Stimulated activated CD8-positive, alpha-beta memory T cell treated with anti-CD3 and anti-CD28 coated beads, Interleukin-2, amount 100 ng/mL, for 1 hour (primary cell): Measurements from ENCODE around the gene SOX8.

Source experiments
- DNase-seq, 2 donors: peaks; one replicate each; pipeline ENCODE4 v3.0.0-alpha.2; 2020; ENCODE audit warnings: low read depth in 2 of 2

SOX8 gene

DNA sequence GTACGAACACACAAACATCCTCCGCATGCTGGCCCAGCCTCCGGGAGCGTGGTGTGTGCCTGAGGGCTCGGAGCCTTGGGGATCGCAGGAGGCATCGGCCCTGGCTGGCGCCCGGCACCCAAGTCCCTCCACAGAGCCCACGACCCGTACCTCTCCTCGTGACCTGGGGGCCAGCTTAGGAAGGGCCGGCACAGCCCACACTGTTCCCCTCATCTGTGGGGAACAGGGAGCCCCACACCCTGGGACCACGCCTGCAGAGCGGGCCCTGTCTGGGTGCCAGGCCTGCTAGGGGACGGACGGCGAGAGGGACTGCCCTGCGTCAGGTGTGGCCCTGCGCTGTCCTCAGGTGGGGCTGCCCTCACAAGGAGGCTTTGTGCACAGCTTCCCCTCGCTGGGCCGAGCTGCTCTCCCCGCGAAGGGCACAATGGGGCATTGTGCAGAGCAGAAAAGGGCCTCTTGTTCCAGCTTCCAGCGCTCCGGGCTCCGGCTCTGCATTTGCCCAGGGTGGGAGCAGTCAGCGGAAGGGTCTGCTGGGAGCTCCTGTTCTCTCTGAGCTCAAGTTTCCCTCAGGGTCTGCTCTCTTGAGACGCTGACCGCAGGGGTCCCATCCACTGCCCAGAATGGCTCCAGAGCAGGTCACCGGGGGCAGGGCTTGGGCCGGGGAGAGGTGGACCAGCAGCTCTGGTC lies 9.1 kb upstream of the SOX8 start:
- DNase-seq, result no peak

DNA sequence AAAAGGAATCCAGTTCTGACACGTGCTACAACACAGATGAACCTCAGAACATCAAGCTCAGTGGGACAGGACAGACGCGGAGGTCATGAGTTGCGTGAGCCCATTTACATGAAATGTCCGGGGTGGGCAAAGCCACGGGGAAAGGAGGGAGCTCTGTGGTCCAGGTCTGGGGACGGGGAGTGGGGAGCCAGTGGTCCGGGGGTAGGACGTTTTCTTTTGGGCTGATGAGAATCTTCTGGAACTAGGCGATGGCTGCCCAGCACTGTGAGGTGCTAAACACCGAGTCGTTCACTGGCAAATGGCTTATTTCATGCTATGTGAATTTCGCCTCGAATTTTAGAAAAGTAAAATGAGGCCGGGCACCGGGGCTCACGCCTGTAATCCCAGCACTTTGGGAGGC lies 8.2 kb upstream of the SOX8 start:
- no peak for DNase-seq

DNA sequence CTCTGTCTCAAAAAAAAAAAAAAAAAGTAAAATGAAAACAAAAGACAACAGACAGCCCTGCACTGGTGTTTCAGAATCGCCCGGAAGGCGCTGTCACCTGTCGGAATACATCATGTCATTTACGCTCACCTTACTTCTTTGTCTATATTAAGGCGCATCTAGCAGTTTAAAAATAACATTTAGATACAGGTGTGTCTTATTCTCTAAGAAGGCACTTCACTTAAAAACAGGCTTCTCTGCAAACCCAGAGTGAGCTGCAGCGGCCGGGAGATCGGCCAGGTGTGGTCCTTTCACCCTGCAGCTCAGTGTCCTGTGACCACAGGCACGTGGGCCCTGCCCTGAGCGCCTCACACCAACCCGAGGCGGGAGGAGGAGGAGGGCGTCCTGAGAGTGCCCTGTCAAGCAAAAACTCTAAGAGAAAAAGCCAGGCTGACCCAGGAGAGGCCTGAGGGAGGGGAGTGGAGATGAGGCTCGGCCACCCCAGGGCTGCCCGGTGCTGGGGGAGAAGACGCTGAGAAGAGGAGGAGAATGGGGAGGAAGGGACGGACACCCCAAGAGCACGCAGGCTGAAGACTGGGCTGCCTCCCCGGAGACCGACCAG lies 7.5 kb upstream of the SOX8 start:
- no peak for DNase-seq

DNA sequence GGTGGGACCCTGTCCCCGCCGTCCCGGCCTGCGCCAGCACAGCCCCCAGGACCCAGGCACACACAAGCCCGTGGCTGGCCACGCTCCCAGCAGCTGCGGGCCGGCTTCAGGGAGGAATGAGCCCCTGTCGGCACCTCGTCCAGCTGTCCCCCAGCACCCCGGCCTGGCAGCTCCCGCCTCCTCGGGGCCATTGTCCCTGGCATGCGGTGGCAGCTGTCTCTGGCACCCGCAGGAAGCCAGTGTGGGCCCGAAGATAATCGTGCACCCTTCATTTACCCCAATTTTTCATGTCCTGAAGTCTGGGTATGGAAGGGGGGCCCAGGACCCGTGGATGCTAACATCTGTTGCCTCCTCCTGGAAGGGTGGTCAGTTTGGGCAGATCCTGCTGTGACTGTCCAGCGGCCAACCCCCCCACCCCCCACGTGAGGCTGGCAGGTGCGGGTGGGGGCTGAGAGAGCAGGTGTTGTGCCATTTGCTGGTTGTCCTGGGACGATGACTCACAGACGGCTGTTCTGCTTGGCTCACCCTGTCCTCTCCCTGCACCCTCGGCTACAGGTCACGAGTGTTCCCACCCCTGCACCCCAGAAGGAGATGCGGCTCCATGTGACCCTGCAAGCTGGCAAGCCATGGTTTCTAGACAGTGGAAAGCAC lies 6.8 kb upstream of the SOX8 start:
- no peak for DNase-seq

DNA sequence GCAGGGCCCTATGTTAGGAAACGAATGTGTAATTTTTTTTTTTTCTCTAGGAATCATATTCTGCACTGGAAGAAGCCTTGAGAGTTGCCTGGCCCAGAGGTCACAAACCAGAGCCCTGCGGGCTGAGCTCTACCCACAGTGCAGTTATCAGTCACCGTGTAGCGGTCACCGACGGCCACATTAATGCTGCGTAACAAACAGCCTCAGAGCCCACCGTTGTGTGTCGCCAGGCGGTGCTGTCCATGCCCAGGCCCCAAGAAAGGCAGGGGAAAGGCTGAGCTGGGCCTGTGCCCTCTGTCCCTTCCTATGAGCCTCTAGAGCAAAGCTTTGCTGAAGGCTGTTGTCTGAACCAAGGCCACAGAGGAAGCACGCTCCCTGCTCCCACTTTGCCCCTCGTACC lies 6.3 kb upstream of the SOX8 start:
- no peak for DNase-seq

DNA sequence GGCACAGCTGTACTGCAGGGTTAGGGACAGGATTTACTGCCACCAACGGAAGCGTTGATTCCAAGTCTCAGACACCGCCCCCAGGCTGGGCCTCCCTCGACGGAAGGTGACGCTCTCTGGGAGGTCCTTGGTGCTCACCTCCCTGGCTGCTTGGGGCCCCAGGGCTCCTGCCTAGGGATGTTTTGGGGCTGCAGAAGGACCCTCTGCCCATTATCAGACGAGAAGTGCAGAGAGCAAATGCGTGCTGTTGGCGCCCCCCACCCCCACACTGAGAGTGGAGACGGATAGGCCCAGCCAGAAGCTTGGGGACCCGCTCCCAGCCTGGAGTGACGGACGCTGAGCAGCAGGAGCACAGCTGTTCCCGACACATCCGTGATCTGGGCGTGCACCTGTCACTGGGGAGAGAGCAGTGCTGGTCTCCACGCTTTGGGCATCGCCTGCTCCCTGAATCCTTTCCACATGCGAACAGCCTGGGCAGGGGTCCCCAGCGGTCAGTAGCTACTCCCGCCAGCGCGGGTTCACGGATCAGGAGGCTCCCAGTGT lies 5.1 kb upstream of the SOX8 start:
- DNase-seq, result no peak

DNA sequence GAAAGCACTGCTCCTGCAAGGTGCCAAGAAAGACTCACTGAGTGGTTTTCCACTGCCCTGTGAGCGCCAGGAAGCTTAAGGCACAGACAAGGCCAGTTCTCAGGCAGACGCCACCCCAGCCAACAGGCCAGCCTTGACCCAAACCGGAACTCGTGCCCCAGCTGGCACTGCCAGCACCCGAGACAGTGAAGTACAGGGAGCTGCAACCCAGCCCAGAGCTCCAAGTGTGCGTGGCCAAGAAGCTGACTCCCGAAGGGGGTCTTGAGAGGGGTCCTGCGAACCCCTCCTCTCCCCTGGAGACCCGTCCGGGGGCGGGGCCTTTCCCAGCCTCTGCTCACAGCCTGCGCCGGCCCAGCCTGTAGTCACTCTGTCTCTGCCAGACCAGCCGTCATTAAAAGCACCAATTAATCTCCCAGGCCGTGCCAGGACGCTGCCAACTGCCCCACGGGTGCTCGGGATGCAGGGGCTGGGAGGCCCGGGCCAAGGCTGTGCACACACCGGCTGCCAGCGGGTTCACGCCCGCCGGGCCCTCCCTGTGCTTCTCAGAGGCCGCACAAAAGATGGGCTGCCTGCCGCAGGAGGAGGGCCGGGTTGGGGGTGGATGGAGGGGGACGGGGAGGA lies 4.4 kb upstream of the SOX8 start:
- DNase-seq, result no peak

DNA sequence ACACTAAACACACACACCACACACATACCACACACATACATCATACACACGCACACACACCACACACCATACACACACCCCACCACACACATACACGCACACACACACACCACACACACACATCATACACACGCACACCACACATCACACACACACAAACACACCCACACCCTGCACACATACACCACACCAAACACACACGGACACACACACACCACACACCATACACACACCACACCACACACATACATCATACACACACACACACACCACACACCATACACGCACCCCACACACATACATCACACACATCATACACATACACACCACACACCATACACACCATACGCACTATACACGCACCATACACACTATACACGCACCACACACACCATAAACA lies 3.7 kb upstream of the SOX8 start:
- DNase-seq, result no peak

DNA sequence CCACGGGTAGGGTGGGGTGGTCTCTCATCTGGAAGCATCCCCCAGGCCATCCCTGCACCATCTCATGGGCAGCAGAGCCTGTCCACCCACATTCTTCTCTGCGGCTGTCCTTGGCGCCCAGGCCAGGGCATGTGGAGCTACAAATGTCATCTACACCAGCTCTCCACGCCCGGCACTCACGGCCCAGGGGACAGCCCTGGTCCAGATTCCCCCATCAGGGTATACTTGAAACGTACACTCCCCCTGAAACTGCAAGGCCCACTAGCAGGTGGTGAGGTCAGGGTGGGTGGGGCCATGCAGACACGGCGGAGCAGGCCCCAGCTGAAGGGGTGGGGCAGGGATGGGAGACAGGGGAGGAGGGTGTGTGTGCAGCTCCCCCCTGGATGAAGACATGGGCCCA lies 3.2 kb upstream of the SOX8 start:
- DNase-seq, result no peak

DNA sequence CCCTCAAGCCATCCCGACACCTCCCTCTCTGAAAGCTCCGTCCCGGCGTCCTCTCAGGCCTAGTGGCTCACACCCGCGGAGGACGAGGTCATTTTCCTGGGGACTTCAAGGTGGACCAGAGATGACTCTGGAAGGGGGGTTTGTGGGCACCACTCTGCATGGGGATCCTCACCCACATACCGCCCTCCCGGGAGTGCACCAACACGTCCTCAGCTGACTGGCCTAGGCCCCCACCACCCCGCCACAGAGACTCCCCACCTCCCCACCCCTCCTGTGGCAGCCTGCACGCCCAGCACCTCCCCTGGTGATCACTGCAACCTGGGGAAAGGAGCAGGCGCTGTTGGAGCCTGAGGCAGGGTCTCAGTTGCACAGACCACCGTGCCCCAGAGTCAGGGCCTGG lies 2.4 kb upstream of the SOX8 start:
- DNase-seq, result no peak

DNA sequence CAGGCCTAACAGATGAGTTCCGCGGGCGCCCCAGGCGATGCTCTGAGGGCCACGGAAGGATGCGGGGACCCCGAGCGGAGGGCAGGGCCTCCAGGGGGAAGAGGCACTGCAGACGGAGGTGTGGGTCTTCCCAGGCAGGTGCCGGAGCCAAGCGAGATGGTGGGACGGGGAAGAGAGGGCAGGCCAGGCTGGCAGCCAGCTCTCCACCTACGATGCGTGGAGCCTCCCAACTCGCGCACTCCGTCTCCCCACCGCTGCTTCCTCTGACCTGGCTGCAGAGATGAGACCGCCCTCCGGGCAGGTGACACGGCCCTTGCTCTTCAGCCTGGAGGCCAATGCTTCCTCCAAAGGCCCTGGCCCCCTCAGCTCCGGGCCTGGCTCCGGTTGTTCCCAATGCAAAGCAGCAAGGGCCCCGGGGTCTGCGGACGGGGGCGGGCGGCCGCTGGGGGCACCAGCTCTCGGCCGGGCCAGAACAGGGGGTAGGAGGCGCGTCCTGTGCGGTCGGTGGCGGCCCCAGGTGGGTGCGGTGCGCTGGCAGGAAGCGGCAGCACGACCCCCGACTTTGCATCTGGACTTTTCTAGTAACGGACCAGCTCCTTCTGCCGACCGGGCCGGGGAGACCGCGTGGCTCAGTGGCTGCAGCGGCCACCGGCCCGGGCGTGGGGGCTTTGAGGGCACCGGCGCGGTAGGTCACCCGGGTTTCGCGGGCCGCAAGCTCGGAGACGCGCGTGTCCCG lies 1.5 kb upstream of the SOX8 start:
- no peak for DNase-seq

DNA sequence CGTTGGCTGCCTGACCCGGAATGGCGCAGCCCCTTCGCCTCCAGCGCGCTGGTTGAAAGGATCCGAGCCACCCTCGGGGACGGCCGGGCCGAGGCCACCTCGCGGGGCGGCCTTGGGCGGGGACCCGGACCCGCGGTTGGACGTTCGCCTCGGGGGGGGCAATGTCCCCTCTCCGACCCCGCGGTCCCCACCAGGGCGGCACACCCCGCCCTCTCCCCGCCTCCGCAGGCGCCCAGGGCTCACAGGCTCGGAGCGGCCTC lies 1.0 kb upstream of the SOX8 start:
- DNase-seq, result no peak

DNA sequence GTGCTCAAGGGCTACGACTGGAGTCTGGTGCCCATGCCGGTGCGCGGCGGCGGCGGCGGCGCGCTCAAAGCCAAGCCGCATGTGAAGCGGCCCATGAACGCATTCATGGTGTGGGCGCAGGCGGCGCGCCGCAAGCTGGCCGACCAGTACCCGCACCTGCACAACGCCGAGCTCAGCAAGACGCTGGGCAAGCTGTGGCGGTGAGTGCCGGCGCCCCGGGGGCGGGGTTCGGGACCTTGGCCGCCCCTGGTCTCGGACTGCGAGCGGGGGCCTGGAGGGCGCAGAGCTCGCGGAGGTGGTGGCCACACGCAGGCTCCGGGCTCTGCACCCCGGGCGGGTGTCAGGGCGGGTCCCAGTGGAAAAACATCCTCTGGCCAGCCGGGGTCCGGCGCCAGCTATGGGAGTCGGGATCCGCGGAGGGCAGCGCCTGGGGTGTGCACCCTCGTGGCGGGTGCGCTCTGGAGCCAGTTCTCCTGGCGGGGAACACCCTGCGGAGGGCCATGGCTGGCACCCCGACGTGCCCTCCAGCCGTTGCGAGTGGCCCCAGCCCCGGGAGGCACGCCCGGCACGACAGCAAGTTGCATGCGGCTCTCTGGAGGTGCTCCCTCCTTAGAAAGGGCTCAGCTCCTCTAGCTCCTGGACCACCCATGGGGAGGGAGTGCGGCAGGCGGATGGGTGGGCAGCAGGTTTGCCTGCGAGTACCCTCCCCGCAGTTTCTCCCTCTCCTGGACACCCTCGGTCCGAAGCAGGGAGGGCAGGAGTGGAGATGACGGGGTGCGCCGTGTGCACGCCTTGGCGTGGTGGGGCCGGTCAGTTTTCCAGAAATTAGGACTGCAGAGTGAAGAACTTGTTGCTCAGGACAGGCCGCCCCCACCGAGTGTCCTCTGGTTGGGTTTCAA lies 824 bp downstream of the SOX8 start:
- no peak for DNase-seq

DNA sequence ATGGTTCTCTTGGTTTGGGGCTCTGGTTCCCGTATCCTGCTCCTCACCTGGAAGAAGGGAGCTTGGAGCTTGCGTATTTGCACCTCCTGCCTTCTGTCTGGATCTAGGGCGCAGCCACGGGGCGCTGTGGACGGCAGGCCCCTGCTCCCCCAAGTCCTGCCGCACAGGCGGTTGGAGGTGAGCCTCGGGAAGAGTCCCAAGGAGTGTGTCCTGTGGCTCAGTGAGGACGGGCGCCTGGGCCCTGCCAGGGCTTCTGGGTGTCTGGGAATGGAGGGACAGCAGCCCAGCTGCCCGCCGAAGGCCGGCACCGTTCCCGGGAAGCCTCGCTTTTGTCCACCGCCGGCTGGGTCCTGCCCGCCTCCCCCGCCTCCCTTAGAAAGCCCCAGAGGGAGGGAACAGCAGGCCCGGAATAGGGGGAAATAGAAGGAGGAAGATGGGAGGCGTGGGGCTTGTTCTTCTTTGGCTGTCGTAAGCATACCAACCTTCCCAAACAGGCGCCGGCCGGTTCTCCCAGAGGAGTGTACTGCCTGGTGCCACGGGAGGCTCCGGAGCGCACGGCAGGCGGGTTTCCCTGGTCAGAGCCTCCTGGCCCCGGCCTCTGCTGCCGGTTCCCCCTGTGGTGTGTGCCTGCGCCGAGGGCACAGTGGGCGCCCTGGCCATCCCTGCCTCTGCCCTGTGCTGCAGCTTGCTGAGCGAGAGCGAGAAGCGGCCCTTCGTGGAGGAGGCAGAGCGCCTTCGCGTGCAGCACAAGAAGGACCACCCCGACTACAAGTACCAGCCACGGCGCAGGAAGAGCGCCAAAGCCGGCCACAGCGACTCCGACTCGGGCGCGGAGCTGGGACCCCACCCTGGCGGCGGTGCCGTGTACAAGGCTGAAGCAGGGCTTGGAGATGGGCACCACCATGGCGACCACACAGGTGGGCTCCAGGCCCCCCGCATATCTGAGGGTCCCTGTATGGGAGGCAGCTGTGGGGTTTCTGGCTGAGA lies 1.8 kb downstream of the SOX8 start:
- no peak for DNase-seq

DNA sequence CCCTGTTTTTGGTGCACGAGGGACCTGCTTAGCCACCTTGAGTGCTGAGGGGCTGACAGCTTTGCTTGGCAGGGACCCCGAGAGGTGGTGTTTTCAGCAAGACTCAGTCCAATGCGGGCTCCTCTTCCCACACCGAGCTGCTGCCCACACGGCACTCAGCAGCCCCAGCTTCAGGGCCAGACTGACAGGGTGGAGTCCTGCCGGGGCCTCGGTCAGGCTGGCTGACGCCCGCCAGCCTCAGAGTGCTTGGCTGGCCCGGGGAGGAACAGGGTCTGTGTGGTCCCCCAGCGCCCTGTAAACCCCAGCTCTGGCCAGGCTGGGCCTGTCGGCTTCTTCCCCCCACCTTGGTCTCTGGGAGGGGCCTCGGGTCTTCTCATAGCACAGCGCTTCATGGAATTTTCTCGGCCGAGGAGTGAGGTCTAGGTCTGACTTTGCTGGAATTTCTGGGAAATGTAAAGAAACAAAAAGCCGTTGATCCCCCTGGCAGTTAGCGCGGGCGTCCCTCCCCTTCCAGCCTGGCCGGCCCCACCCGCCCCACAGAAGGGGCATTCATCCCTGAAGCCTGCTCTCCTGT lies 2.6 kb downstream of the SOX8 start:
- no peak for DNase-seq

DNA sequence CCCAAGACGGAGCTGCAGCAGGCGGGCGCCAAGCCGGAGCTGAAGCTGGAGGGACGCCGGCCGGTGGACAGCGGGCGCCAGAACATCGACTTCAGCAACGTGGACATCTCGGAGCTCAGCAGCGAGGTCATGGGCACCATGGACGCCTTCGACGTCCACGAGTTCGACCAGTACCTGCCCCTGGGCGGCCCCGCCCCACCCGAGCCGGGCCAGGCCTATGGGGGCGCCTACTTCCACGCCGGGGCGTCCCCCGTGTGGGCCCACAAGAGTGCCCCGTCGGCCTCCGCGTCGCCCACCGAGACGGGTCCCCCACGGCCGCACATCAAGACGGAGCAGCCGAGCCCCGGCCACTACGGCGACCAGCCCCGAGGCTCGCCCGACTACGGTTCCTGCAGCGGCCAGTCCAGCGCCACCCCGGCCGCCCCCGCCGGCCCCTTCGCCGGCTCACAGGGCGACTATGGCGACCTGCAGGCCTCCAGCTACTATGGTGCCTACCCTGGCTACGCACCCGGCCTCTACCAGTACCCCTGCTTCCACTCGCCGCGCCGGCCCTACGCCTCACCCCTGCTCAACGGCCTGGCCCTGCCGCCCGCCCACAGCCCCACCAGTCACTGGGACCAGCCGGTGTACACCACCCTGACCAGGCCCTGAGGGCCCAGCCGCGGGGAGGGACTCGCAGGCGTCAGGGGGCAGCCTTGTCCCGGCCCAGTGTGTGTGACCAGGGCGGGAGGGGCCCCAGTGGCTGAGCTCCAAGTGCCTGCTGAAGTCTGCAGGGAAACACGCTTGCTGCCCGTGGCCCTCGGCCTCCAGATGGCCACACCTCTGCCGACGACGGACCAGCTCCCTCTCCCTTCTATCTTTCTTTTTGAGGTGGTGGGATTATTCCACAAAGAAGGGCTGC lies 3.4 kb downstream of the SOX8 start:
- no peak for DNase-seq

DNA sequence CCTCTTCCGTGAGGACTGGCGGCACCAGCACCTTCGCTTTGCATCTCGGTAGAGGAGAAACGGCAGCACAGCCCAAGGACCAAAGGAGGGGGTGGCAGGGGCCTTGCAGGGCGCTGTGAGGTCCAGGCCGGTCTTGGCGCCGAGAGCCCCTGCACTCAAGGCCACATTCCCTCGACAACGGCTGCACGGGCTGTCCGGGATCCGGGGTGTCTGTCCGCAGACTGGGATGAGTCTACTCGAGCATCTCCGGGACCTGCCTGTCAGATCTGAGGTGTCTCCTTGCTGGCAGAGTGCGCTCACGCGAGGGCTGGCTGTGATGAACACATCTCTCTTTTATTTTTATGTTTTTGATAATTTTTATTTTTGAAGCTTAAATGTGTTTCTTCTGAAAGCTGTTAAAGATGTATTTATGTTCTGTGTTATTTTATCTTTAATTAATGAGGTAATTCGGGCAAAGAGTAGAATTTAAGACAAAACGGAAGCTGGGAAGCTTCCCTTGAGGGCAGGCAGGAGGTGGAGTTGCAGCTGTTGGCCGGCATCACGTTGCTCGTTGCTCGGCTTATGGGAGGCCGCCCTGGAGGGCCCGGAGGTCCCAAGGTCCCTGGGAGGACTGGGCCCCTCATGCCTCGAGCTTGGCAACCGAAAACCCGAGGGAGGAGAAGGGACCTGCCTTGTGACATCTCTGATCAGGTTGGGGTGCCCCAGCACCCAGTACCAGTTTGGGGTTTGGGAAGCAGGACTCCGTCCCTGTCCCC lies 4.3 kb downstream of the SOX8 start:
- no peak for DNase-seq

DNA sequence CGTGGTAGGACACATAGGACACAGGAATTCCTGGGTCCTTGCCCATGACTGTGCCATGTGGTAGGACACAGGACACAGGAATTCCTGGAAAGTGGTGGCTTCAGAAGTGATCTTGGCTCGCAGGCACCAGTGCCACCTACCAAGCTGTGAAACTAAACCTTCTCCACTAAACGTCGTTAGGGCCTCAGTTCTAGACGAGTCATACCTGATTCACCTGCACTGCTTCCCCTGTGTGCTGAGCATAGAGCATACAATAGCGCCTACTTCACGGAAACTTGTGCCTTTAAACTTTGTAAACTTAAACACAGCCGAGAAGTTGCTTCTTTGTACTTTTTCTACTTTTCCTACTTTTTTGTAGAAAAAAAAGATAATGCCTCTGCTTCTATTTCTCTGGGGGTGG lies 4.8 kb downstream of the SOX8 start:
- no peak for DNase-seq
